8988T (cell line): ENCODE results near the gene KCNH1.
"Not testable (repeated sequence)": the region's sequence is repeated elsewhere in the genome, so short reads cannot be mapped to it uniquely, and the experiment has no call there.

ENCODE experiments used
- DNase-seq: peaks from one replicate; pipeline ENCODE4 v3.0.0; 2011

Gene KCNH1

DNA sequence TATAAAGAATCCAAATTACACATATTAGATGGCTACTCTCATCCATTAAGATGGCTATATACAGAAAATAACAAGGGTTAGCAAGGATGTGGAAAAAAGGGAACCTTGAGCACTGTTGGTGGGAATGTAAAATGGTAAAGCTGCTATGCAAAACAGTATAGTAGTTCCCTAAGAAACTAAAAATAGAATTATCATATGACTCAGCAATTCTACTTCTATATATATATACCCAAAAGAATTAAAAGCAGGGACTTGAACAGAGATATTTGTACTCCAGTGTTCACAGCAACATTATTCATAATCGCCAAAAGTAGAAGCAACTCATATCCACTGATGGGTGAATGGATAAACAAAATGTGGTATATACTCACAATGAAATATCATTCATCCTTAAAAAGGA lies 126.1 kb downstream of the KCNH1 start:
- no peak for DNase-seq

DNA sequence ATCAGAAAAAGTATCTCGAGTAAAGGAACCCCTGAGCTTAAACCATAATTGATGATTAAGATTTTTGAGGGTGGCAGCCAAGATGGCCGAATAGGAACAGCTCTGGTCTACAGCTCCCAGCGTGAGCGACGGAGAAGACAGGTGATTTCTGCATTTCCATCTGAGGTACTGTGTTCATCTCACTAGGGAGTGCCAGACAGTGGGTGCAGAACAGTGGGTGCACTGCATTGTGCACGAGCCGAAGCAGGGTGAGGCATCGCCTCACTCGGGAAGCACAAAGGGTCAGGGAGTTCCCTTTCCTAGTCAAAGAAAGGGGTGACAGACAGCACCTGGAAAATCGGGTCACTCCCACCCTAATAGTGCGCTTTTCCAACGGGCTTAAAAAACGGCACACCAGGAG lies 138.0 kb downstream of the KCNH1 start:
- DNase-seq = not testable (repeated sequence)

DNA sequence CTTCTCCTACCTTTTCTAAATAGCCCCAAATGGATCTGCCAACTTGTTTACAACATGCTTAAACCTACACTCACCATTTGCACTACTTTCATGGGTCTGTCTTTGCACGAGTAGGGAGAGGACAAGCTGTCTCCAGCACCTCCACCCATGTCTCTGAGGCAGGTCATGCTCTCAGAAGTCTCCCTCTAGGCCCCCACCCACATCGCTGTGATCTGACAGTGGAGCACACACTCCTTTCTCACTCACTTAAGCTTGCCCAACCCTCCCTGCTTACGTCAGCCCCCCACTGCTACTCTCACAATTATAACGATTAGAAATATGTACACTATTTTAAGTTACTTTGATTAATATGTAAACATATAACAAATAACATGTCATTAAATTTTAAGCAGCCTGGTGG lies 141.1 kb downstream of the KCNH1 start:
- no peak for DNase-seq

DNA sequence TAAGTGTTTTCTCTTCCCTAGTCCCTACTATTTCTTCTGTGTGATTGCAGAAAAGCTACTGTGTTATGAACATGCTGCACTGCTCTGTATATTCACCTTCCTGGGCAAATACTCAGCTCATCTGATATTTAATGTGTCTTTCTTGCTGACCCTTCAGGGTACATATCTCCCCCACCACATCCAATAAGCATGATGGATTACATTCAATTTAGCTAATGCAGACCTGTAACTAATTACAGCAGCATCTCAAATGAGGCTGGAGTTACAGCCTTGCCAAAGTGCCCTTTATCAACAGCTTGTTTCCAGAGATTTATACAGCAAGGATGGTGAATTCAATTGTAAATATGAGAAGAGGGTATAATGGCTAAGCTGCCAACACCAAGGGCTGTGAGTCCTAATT lies 144.0 kb downstream of the KCNH1 start:
- no peak for DNase-seq

DNA sequence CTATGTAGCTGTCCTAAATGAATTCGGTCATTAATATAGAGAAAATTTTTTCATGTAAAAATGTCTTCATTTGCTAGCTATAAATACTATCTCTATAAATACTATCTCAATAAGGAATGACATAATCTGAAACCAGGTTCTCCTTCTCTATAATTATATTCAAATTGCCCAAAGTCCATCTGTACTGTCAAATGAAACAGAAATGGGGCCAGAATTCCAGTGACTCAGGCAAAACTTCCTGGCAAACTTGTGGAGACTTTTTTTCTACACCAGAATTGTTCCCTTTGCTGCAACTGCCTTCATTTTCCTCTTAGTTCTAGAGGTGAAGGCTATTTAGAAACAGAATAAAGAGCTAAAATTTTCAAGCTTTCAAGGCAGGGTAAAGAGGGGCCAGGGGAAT lies 152.5 kb downstream of the KCNH1 start:
- no peak for DNase-seq

DNA sequence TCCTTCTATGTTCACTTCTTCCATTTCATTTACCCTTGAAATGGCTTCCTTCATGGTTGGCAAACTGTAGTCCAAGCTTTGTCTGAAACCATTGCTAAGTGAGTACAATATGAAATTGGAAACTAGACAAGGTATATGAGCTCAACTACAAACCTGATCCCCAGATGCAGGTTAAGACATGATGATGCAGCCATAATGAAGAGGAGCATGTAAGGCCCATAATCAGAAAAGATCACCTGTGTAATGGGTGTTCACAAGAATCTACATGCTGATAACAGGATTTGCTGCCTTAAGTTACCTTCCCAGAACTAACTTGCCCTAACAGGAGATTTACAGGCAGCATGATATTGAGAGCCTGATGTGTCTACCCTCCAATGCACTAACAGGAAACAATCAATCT lies 153.9 kb downstream of the KCNH1 start:
- no peak for DNase-seq

DNA sequence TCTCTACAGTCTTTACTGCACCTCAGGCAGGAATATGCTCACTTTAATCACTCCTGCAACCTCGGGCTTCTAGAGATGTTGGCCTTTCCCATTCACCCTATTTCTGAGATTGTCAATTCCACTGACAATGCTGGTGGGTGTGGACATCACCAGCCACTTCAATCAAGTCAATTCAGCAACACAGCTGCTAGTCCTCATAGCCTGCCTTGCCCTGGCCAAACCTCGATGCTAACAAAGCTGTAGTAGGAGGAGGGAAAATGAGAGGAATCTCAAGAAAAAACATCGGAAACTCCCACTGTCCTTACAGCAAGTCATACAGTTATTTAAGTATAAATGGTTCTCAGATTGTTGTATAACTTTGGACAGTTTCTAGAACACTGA lies 155.0 kb downstream of the KCNH1 start:
- no peak for DNase-seq

DNA sequence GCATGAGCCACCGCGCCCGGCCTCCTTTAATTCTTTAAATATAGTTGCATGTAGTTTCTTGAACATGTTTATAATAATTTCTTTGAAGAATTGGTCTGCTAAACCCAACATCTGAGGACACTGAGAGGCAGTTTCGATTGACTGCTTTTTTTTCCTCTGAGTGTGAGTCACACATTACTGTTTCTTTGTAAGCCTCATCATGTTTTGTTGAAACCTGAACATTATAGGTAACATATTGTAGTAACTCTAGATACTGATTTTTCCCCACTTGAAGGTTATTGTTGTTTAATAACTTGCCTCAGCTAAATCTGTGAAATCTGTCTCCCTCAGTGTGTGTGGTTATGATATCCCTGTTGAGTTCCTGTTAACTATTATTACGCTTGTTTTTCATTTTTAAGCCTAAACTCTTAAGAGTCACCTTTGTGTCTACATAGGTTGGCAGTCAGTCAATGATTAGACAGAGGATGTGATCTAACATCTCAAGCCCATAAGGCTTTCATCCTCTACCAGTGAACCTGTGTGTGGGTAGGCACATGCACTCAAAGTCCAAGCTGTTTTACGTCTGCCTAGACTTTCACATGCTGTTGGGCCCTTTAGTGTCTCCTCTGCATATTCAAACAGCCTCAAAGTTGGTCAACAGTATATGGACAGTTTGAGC lies 155.5 kb downstream of the KCNH1 start:
- DNase-seq = no peak

DNA sequence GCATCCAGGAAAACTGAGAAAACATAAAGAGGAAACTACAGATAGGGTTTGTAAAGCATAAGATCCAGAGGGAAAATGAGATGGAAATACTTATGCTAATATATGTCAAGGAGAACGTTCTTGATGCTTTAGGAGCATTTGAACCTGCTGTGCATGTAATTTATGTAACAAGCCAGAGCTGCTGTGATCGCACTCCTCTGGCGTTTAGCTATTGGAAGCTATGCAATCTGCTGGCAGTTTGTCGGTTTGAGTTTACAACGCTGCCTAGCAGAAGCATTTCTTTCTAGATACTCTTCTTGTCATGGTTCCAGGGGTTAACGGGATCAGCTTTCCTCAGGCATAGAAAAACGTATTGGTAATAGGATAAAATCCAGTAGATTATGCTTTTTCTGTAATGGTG lies 182.7 kb downstream of the KCNH1 start:
- no peak for DNase-seq

DNA sequence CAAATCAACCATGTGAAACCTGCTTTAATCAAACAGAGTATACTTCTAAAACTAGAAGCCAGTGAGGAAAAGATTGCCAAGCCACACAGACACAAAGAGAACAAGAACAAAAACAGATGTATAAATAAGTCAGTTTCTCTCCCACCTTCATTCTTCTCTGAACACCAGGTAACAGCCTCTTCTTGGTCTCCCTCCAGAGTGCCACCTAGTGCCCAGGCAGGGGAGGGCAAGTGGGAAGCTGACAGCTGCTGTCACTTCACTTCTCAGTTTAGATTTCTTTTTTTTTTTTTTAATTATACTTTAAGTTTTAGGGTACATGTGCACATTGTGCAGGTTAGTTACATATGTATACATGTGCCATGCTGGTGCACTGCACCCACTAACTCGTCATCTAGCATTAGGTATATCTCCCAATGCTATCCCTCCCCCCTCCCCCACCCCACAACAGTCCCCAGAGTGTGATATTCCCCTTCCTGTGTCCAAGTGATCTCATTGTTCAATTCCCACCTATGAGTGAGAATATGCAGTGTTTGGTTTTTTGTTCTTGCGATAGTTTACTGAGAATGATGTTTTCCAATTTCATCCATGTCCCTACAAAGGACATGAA lies 183.9 kb downstream of the KCNH1 start:
- DNase-seq = not testable (repeated sequence)

DNA sequence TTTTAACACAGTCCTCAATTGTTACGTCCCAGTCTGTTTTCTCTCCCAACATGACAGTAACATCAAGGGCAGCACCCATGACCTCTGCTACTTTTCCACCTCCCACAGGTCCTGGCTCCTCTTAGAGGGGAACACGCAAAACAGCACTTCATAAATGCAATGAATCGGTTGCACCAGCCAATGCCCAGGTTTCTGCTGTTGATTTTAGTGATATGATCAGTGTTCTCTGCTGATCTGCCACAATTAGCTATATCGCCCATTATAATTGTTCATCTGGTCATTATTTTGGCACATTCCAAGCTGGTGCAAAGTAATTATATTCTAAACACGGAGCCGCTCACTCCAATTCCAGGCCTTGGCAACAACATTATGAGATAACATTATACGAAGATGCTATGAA lies 184.5 kb downstream of the KCNH1 start:
- DNase-seq = no peak

DNA sequence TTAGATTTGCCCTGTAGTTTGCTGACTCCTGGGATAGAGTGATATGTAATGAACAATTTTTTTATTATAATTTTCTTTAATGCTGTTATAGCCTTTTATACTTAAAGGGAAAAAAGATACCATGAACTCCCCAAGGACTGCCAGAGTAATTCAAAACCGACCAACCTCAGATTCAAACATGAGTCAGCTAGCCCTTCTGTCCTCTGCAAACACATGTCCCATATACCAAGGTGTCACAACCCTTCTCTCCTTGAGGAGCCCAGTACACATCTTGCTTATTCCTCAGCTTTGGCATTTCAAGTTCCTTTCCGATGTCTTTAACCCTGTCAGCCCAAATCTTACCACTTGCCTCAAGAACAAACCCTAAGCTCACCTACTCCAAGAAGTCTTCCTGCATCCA lies 184.9 kb downstream of the KCNH1 start:
- no peak for DNase-seq

DNA sequence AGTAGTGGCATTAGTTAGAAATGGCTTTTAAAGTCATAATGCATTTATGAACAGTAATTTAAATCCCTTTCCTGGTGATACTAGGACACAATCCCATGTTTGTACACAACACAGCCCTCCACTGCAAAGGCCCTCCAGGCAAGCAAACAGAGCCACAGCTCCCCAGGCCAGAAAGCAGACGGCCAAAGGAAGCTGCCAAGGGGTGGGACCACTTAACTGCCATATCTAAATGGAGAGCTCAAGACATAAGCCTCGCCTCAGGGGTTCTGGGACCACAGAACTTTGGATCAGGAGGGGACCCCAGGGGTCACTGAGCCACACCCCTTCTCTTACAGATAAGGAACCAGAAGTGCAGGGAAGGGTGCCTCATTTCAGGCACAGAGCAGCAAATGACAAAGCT lies 189.7 kb downstream of the KCNH1 start:
- DNase-seq = no peak

DNA sequence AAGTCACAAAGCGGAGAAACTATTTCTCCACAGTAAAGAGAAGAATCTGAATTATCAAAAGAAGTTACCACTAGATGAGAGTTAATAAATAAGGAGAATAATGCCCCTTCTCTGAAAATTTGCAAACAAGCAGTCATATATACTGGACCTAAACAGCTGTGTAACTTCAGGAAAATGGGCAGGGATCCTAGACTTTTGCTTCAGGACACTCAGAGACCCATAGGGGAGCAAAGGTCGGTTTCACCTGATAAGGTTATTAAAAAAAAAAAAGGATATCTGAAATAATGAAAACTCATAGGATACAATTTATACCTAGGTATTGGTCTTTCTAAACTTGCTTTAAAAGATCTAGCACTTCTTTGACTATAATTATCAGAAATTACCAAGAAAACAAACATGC lies 191.4 kb downstream of the KCNH1 start:
- DNase-seq = no peak

DNA sequence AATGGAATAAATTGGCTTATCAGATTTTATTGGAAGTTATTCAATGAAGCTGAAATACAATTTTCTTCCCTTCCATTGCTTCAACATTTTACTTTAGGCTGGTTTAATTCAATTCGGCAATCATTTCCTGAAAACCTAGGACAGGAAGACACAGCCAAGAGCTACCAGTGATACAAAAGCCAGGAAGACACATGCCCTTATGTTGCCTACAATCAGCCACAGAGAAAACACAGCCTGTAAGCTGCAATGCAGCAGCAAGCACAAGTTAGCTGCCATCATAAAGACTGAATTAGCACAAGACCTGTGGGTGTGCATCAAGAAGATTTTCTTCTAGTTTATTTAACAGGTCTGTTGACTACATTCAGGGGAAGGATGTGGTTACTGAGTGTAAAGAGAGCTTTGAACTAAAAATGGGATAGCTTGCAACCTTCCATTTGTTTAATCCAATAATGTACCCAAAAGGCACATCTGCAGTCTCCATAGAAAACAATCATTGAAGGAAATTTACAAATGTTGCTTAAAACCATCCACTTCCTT lies 193.8 kb downstream of the KCNH1 start:
- no peak for DNase-seq

DNA sequence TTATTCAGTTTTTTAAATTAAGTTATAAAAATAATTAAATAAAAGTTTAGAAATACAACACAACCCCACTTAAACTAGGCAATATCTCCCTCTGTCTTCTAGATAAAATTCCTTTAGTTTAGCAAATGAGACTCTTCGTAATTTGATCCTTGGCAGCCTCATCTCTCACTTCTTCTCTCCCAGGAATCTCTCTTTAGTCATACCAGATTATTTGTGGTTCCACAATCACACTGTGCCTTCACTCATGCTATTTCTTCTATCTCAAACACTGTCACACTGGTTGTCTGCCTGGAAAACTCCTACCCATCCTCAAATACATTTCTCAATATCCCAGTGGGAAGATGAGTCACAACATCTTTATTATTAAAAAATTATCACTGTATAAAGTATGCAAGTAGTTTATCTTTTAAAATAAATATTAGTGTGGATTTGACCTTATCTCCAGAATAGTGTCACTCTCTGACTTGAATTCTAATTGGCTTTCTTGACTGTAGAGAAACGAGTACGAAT lies 195.5 kb downstream of the KCNH1 start:
- no peak for DNase-seq

DNA sequence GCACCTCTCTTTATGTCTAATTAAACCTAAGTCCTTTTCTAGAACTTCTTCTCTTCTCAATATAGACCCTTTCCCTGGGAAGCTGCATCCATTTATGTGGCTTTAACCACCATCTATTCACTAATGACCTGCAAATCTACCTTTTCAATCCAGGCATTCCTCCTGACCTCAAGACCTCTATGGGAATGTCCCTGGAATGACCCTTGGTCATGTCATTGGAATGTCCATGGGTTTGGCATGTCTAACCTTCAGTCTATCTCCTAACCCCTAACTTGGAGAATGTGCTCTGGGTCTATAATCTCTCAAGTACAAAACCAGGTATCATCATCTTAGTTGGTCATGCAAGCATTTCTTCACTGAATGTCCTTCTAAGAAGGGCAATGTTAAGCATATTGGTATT lies 196.1 kb downstream of the KCNH1 start:
- DNase-seq = no peak

DNA sequence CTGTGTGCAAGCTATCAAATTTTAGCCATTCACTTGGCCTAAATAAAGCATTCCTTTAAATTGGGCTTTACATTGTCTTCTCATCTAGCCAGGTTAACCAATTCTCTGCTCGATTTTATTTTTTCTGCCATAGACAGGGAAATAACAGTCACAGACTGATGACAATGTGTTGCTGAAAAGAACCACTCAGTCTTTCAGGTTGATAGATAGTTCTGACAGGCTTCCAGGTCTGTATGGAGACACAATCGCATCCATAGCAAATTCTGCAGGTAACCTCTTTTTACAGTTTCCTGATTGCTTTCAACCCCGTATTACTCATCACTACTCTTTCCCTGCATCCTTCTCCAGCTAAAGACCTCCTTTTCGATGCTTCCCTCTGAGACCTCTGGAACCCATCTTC lies 198.0 kb downstream of the KCNH1 start:
- DNase-seq = no peak

DNA sequence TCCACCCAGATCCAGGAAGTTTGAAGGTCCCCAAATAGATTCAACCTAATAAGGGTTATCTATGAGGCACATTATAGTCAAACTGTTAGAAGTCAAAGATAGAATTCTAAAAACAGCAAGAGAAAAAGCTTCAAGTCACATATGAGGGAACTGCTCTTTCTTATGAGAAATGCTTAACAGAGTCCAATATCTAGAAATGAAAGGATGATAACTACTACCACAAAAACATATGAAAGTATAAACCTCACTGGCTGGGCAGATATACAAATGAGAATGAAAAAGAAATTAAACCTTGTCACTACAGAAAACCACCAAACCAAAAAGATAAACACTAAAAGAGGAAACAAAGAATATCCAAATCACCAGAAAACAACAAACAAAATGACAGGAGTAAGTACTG lies 201.8 kb downstream of the KCNH1 start:
- no peak for DNase-seq

DNA sequence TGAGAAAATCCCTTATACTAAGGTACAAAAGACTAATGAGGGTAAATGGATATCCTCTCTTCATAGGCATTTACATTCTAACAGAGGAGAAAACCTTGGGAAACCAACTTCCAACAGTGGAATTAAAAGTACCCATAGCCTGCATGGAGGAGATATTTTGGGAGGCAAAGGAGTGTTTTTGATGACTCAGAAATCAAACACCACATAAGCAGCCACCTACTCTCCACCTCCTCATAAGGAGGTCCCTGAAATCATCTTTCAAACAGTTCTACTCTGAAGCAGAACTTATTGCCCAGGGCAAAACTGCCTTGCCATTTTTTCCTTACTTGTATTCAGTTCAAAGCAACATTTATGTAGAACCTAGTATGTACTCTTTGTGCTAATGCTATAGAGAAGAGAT lies 211.3 kb downstream of the KCNH1 start:
- no peak for DNase-seq

DNA sequence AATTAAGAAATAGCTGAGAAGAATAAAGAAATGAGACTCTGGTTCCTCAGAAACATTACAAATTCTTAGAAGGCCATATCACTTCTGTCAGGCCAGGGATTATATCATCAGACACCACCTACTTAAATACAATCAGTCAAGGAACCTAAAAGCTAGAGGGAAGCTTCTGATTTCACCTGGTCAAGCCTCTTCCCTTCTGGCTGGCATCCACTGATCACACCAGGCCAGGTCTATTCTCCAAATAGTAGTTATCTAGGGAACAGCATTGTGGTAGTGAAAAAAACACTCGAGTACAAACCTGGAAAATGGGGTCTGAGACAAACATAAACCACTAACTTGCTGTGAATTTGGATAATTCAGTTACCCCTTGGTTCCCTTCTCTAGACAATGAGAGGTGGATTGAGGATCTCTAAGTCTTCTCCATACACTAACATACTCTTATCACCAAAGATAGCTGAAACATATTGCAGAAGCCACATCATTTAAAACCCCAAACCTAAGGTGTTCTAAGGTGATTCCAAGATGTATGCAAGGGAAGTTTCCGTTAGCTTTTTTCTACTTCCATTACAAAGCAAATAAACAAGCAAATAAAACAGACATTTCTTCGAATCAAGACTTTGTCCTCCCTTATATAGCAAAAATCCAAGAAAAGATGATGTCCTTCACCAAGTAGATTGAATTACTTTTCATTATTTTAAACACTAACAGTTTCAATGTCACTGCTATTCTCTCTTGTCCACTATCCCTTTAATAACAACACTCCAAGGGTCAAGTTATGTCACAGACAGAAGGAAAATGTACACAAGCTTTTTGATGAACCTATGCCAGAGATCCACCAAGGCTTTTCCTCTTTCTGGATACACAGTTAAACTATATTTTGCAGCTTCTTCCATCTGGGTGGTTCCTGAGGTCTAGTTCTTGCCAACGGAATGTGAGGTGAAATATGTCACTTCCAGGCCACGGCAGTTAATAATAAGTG lies 212.9 kb downstream of the KCNH1 start:
- no peak for DNase-seq

DNA sequence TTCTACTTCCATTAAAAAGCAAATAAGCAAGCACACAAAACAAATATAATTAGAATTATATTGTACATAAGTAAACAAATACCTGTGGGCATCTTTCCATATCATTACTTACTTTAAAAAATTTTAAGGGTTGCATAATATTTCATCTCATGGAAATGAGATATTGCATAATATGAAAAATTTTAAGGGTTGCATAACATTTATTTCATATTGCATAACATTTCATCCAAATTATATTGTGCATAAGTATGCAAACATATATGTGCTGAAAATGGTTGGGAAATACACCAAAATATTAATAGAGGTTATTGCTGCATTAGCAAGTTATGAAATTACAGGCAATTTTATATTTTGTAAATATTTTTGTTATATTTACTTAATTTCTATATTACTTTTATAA lies 213.7 kb downstream of the KCNH1 start:
- DNase-seq = no peak

DNA sequence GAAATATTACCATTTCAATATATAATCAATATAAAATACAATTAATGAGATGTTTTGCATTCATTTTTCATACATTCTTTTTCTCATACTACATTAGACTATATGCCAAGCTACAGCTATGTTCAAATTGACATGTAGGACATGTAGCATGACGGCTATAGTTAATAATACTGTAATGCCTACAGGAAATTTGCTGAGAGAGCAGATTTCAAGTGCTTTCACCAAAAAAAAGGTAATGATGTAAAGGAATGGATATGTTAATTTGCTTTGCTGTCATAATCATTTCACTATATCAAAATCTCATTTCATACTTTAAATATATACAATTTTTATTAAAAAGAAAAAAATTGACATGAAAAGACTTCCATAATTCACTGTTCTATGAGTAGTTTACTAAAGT lies 215.1 kb downstream of the KCNH1 start:
- DNase-seq = no peak
